ENCODE measurements around the gene GPX4.

Gene GPX4

GRCh38 chr19:1102407-1103131, 1.2 kb upstream of the GPX4 start:
- no peak for DNase-seq (ENCODE audit: low spot score)

- no peak for DNase-seq (ENCODE audit: low spot score)
These were observed 574 bp upstream of the GPX4 start for GRCh38 chr19:1103132-1103707.

- peak; percentile 82 for DNase-seq (ENCODE audit: low spot score)
These were observed 665 bp downstream of the GPX4 start for GRCh38 chr19:1104311-1105007.

GRCh38 chr19:1105008-1105872, 1.4 kb downstream of the GPX4 start:
- no peak for DNase-seq (ENCODE audit: low spot score)

- DNase-seq (ENCODE audit: low spot score): no peak
These were observed 2.4 kb downstream of the GPX4 start for GRCh38 chr19:1105873-1106840.

GRCh38 chr19:1106841-1107660, 3.3 kb downstream of the GPX4 start:
- DNase-seq (ENCODE audit: low spot score): no peak

GRCh38 chr19:1107661-1108261, 4.0 kb downstream of the GPX4 start:
- DNase-seq (ENCODE audit: low spot score): no peak

- no peak for DNase-seq (ENCODE audit: low spot score)
These were observed 4.7 kb downstream of the GPX4 start for GRCh38 chr19:1108291-1109031.

GRCh38 chr19:1109032-1109551, 5.3 kb downstream of the GPX4 start:
- no peak for DNase-seq (ENCODE audit: low spot score)

GRCh38 chr19:1109697-1110671, 6.2 kb downstream of the GPX4 start:
- no peak for DNase-seq (ENCODE audit: low spot score)

- DNase-seq (ENCODE audit: low spot score): no peak
These were observed 7.2 kb downstream of the GPX4 start for GRCh38 chr19:1110809-1111640.

GRCh38 chr19:1111641-1112267, 8.0 kb downstream of the GPX4 start:
- DNase-seq (ENCODE audit: low spot score): no peak

GRCh38 chr19:1112268-1113029, 8.7 kb downstream of the GPX4 start:
- no peak for DNase-seq (ENCODE audit: low spot score)

- peak; percentile 93 for DNase-seq (ENCODE audit: low spot score)
These were observed 9.5 kb downstream of the GPX4 start for GRCh38 chr19:1113030-1113985.
